ENCODE data around the gene MPRIP.
"Not testable (repeated sequence)": the region's sequence is repeated elsewhere in the genome, so short reads cannot be mapped to it uniquely, and the experiment has no call there.

Gene MPRIP

GRCh38 chr17:17153709-17154108, 111.5 kb downstream of the MPRIP start:
- no peak for DNase-seq

- no peak for DNase-seq
Observed at GRCh38 chr17:17154556-17154955, 112.3 kb downstream of the MPRIP start.

- no peak for DNase-seq
Observed at GRCh38 chr17:17154981-17155380, 112.7 kb downstream of the MPRIP start.

GRCh38 chr17:17155568-17155967, 113.3 kb downstream of the MPRIP start:
- DNase-seq, result no peak

- no peak for DNase-seq
Observed at GRCh38 chr17:17156107-17156506, 113.8 kb downstream of the MPRIP start.

- DNase-seq, result no peak
Observed at GRCh38 chr17:17156511-17156910, 114.3 kb downstream of the MPRIP start.

GRCh38 chr17:17157041-17157440, 114.8 kb downstream of the MPRIP start:
- no peak for DNase-seq

- not testable (repeated sequence) for DNase-seq
Observed at GRCh38 chr17:17158506-17158905, 116.2 kb downstream of the MPRIP start.

- DNase-seq, result no peak
Observed at GRCh38 chr17:17159571-17159970, 117.3 kb downstream of the MPRIP start.

GRCh38 chr17:17161121-17161520, 118.9 kb downstream of the MPRIP start:
- no peak for DNase-seq

GRCh38 chr17:17161759-17162158, 119.5 kb downstream of the MPRIP start:
- DNase-seq, result no peak

- no peak for DNase-seq
Observed at GRCh38 chr17:17164156-17164555, 121.9 kb downstream of the MPRIP start.

GRCh38 chr17:17164676-17165075, 122.4 kb downstream of the MPRIP start:
- no peak for DNase-seq

GRCh38 chr17:17165666-17166308, 123.5 kb downstream of the MPRIP start:
- no peak for DNase-seq

- no peak for DNase-seq
Observed at GRCh38 chr17:17166446-17166845, 124.2 kb downstream of the MPRIP start.

- DNase-seq, result no peak
Observed at GRCh38 chr17:17167356-17167755, 125.1 kb downstream of the MPRIP start.

GRCh38 chr17:17167986-17168385, 125.7 kb downstream of the MPRIP start:
- no peak for DNase-seq

GRCh38 chr17:17168401-17168800, 126.1 kb downstream of the MPRIP start:
- DNase-seq, result no peak

GRCh38 chr17:17169396-17169795, 127.1 kb downstream of the MPRIP start:
- no peak for DNase-seq

- no peak for DNase-seq
Observed at GRCh38 chr17:17170346-17170985, 128.2 kb downstream of the MPRIP start.

GRCh38 chr17:17171186-17171585, 128.9 kb downstream of the MPRIP start:
- no peak for DNase-seq

- DNase-seq, result no peak
Observed at GRCh38 chr17:17172001-17172939, 130.0 kb downstream of the MPRIP start.

- DNase-seq, result no peak
Observed at GRCh38 chr17:17172990-17173389, 130.7 kb downstream of the MPRIP start.

- DNase-seq, result no peak
Observed at GRCh38 chr17:17173921-17174320, 131.7 kb downstream of the MPRIP start.

Data from NCI-H1694 treated with DMSO at 0.1 percent for 48 hours (cell line).